ENCODE measurements around the gene HDGF. TPM values are rescaled to one million over a fixed set of nuclear protein-coding genes. Genes with fewer than 3 reads are reported as not detected.

The HDGF gene
- total and polyA plus RNA-seq, 2 experiments from 2014 or later = 106 to 251 TPM

DNA sequence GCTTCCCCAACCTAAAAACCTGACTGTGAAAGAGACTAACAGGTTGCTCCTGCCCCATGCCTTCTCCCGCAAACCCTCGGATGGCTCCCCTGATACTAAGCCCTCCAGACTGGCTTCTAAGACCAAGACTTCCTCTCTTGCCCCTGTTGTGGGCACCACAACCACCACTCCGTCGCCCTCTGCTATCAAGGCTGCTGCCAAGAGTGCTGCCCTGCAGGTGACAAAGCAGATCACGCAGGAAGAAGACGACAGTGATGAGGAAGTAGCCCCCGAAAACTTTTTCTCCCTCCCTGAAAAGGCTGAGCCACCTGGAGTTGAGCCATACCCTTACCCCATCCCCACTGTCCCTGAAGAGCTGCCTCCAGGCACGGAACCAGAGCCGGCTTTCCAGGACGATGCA is 35.2 kb upstream of the HDGF start:
- H4K20me1 ChIP-seq (replicated peaks; ENCODE audit: insufficient read depth) = peaks cover 49% of the 10 kb centered on the region

More for the DNA sequence above, 35.2 kb upstream of the HDGF start:
- Mint-ChIP-seq H3K27me3 (ENCODE audit: insufficient read depth, low read depth, poor library complexity) (peaks cover 4% of the 10 kb centered on the region), H3K36me3 (ENCODE audit: low read depth) (peaks cover 73% of the 10 kb centered on the region), H3K4me3 (no peak overlapping the region), H3K9me3 (no peaks in the 10 kb centered on the region), H3K4me1 (no peaks in the 10 kb centered on the region), H3K27ac (no peak overlapping the region)
- H3K27ac ChIP-seq (ENCODE audit: low read depth) = no peak overlapping the region
- TF ChIP-seq STAT1 (IDR thresholded peaks at IDR 0.05; ENCODE audit: unreplicated experiment) = no peak
- no peak for TF ChIP-seq EZH2 (IDR thresholded peaks at IDR 0.05; ENCODE audit: low read depth, unreplicated experiment)
- TF ChIP-seq, protein P1, sequence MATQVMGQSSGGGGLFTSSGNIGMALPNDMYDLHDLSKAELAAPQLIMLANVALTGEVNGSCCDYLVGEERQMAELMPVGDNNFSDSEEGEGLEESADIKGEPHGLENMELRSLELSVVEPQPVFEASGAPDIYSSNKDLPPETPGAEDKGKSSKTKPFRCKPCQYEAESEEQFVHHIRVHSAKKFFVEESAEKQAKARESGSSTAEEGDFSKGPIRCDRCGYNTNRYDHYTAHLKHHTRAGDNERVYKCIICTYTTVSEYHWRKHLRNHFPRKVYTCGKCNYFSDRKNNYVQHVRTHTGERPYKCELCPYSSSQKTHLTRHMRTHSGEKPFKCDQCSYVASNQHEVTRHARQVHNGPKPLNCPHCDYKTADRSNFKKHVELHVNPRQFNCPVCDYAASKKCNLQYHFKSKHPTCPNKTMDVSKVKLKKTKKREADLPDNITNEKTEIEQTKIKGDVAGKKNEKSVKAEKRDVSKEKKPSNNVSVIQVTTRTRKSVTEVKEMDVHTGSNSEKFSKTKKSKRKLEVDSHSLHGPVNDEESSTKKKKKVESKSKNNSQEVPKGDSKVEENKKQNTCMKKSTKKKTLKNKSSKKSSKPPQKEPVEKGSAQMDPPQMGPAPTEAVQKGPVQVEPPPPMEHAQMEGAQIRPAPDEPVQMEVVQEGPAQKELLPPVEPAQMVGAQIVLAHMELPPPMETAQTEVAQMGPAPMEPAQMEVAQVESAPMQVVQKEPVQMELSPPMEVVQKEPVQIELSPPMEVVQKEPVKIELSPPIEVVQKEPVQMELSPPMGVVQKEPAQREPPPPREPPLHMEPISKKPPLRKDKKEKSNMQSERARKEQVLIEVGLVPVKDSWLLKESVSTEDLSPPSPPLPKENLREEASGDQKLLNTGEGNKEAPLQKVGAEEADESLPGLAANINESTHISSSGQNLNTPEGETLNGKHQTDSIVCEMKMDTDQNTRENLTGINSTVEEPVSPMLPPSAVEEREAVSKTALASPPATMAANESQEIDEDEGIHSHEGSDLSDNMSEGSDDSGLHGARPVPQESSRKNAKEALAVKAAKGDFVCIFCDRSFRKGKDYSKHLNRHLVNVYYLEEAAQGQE (IDR thresholded peaks at IDR 0.05; ENCODE audit: unreplicated experiment) = no peak
- TF ChIP-seq ZNF114 (CRISPR knock-in tag; IDR thresholded peaks at IDR 0.05) = no peak
- TF ChIP-seq, protein P2, sequence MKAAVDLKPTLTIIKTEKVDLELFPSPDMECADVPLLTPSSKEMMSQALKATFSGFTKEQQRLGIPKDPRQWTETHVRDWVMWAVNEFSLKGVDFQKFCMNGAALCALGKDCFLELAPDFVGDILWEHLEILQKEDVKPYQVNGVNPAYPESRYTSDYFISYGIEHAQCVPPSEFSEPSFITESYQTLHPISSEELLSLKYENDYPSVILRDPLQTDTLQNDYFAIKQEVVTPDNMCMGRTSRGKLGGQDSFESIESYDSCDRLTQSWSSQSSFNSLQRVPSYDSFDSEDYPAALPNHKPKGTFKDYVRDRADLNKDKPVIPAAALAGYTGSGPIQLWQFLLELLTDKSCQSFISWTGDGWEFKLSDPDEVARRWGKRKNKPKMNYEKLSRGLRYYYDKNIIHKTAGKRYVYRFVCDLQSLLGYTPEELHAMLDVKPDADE (IDR thresholded peaks at IDR 0.05) = no peak
- TF ChIP-seq POLR2AphosphoS5 (IDR thresholded peaks at IDR 0.05; ENCODE audit: low read depth) = no peak
- TF ChIP-seq, protein P3, sequence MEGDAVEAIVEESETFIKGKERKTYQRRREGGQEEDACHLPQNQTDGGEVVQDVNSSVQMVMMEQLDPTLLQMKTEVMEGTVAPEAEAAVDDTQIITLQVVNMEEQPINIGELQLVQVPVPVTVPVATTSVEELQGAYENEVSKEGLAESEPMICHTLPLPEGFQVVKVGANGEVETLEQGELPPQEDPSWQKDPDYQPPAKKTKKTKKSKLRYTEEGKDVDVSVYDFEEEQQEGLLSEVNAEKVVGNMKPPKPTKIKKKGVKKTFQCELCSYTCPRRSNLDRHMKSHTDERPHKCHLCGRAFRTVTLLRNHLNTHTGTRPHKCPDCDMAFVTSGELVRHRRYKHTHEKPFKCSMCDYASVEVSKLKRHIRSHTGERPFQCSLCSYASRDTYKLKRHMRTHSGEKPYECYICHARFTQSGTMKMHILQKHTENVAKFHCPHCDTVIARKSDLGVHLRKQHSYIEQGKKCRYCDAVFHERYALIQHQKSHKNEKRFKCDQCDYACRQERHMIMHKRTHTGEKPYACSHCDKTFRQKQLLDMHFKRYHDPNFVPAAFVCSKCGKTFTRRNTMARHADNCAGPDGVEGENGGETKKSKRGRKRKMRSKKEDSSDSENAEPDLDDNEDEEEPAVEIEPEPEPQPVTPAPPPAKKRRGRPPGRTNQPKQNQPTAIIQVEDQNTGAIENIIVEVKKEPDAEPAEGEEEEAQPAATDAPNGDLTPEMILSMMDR (conservative IDR thresholded peaks at IDR 0.05; ENCODE audit: low read depth in 2 of 2) = no peak
- TF ChIP-seq CREB1 (CRISPR knock-in tag; IDR thresholded peaks at IDR 0.05; ENCODE audit: low read depth) = no peak
- no peak for TF ChIP-seq NANOG (IDR thresholded peaks at IDR 0.05; ENCODE audit: borderline replicate concordance)
- no peak for TF ChIP-seq ZNF331 (CRISPR knock-in tag; IDR thresholded peaks at IDR 0.05; ENCODE audit: low read depth)
- TF ChIP-seq, protein P4, sequence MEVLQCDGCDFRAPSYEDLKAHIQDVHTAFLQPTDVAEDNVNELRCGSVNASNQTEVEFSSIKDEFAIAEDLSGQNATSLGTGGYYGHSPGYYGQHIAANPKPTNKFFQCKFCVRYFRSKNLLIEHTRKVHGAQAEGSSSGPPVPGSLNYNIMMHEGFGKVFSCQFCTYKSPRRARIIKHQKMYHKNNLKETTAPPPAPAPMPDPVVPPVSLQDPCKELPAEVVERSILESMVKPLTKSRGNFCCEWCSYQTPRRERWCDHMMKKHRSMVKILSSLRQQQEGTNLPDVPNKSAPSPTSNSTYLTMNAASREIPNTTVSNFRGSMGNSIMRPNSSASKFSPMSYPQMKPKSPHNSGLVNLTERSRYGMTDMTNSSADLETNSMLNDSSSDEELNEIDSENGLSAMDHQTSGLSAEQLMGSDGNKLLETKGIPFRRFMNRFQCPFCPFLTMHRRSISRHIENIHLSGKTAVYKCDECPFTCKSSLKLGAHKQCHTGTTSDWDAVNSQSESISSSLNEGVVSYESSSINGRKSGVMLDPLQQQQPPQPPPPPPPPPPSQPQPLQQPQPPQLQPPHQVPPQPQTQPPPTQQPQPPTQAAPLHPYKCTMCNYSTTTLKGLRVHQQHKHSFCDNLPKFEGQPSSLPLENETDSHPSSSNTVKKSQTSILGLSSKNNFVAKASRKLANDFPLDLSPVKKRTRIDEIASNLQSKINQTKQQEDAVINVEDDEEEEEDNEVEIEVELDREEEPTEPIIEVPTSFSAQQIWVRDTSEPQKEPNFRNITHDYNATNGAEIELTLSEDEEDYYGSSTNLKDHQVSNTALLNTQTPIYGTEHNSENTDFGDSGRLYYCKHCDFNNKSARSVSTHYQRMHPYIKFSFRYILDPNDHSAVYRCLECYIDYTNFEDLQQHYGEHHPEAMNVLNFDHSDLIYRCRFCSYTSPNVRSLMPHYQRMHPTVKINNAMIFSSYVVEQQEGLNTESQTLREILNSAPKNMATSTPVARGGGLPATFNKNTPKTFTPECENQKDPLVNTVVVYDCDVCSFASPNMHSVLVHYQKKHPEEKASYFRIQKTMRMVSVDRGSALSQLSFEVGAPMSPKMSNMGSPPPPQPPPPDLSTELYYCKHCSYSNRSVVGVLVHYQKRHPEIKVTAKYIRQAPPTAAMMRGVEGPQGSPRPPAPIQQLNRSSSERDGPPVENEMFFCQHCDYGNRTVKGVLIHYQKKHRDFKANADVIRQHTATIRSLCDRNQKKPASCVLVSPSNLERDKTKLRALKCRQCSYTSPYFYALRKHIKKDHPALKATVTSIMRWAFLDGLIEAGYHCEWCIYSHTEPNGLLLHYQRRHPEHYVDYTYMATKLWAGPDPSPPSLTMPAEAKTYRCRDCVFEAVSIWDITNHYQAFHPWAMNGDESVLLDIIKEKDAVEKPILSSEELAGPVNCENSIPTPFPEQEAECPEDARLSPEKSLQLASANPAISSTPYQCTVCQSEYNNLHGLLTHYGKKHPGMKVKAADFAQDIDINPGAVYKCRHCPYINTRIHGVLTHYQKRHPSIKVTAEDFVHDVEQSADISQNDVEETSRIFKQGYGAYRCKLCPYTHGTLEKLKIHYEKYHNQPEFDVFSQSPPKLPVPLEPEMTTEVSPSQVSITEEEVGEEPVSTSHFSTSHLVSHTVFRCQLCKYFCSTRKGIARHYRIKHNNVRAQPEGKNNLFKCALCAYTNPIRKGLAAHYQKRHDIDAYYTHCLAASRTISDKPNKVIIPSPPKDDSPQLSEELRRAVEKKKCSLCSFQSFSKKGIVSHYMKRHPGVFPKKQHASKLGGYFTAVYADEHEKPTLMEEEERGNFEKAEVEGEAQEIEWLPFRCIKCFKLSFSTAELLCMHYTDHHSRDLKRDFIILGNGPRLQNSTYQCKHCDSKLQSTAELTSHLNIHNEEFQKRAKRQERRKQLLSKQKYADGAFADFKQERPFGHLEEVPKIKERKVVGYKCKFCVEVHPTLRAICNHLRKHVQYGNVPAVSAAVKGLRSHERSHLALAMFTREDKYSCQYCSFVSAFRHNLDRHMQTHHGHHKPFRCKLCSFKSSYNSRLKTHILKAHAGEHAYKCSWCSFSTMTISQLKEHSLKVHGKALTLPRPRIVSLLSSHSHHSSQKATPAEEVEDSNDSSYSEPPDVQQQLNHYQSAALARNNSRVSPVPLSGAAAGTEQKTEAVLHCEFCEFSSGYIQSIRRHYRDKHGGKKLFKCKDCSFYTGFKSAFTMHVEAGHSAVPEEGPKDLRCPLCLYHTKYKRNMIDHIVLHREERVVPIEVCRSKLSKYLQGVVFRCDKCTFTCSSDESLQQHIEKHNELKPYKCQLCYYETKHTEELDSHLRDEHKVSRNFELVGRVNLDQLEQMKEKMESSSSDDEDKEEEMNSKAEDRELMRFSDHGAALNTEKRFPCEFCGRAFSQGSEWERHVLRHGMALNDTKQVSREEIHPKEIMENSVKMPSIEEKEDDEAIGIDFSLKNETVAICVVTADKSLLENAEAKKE (CRISPR knock-in tag; IDR thresholded peaks at IDR 0.05) = no peak
- DNase-seq (ENCODE audit: low spot score) (no peak), ATAC-seq (no peak)
- no peak overlapping the region for H3K4me3 ChIP-seq
- no peak overlapping the region for H2AFZ ChIP-seq
- no peaks in the 10 kb centered on the region for H3K27me3 ChIP-seq (ENCODE audit: insufficient read depth)
- H3K9me2 ChIP-seq (ENCODE audit: insufficient read depth) = no peaks in the 10 kb centered on the region
- H3K79me2 ChIP-seq (replicated peaks; ENCODE audit: insufficient read depth) = peaks cover 38% of the 10 kb centered on the region
- H3K36me3 ChIP-seq (ENCODE audit: insufficient read depth) = peaks cover 31% of the 10 kb centered on the region
- peaks cover 6% of the 10 kb centered on the region; the same call in 1 of the 2 replicates for H3F3A ChIP-seq (replicated peaks; ENCODE audit: low read depth)
- no peaks in the 10 kb centered on the region for H3K4me1 ChIP-seq (ENCODE audit: insufficient read depth)
- no peak overlapping the region for H3K4me2 ChIP-seq

Data from GM23338 (cell line).